Measurements from ENCODE around the gene TUBA3E. TPM values are rescaled to one million over a fixed set of nuclear protein-coding genes. Genes with fewer than 3 reads are reported as not detected.
"Not testable (repeated sequence)": the region's sequence is repeated elsewhere in the genome, so short reads cannot be mapped to it uniquely, and the experiment has no call there.

Gene TUBA3E
- total RNA-seq, 1 donor from 2014 or later = 60.2 TPM

DNA sequence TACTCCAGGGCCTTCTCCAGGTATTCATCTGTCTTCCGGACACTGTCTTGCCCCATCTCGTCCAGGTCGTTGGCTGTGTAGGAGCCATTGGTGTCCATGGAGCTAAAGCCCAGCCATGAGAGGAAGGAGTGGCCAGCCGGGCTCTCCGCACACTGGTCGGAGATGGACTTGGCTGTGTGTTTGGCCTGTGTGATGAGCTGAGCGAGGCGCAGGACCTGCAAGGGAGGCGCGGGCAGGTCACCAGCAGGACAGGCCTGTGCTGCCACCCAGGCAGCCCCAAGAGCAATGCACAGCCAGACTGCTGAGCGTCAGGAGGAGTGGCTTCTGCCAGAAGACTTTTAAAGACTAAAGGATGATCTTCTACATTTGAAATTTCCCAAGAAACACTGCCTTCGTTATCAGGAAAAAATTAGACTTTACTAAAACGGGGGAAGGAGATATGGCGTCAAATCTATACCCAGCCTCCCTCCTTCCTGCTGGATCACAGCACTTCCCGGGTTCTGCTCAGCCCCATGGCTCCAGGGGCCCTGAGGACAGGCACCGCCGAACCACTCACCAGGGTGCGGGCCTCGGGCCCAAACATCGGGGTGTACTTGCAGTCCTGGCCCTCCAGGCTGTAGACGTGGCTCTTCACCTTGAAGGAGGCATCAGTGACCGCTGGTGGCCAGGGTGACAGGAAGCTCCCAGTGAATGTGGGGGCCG, 44.4 kb downstream of the TUBA3E start:
- intact Hi-C loops (cut with micrococcal nuclease); DNase-seq; ATAC-seq: not testable (repeated sequence)

DNA sequence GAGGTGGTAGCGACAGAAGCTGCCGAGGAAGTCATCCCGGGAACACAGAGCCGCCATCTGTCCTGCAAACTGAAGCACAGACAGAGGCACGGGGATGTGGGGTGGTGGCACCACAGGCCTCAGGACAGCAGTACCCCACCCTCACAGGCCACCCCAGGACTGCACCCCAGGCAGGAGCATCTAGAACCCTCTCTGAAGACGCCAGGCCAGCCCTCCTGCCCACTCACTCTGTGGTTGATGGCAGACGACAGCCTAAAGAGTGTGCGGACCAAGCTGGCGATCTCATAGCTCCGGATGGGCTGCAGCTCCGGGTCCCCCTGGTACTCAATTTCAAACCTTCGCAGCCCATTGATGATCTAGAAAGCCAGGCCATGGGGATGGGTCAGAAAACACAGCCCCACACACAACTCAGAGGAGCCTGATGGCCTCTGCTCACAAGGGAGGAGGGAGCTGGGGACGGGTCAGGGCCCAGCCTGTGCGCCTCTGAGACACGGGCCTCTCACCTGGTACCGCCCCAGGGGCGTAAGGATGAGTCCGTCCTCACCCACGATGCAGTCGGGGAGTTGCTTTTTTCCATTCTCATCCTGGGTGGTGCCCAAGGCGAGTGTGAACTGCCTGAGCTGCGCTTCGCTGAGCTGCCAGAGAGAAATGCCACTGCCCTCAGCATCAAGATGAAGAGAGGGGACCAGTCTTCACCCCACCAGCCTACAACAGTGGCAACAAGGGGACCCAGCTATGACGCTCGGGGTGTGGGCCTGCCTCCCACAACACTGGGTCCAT, 45.2 kb downstream of the TUBA3E start:
- intact Hi-C loops (cut with micrococcal nuclease) = no loop called here
- DNase-seq = no peak
- no peak for ATAC-seq

DNA sequence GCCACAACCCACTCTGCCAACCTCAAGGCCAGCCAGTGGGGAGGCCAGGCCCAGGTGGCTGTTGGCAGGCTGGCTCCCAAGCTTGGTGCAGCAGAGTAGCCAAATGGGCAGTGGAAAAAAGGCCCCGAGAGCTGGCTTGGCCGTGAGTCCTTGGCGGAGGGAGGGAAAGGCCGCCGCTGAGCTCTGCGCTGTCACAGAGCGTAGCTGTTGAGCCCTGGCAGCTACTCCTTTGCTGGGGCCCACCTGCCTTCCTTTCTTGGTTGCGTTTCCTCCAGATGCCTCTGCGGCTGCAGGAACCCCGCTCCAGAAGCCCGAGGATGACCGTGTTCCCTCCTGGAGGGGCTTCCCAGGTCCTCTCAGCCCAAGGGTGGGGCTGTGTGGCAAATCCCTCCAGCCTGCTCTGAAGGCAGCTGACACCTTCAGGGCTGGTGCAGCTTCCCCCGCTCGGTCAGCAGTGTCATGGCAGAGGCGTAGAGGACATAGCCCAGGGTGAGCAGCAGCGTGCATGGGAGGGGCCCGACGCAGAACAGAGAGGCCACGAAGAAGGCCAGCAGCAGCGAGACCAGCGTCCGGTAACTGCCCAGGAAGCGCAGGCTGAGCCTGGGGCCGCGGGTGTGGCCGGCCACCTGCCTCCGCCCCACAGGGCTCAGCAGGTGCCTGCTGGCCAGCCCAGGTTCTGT, 46.0 kb downstream of the TUBA3E start:
- intact Hi-C loops (cut with micrococcal nuclease); DNase-seq; ATAC-seq: not testable (repeated sequence)

DNA sequence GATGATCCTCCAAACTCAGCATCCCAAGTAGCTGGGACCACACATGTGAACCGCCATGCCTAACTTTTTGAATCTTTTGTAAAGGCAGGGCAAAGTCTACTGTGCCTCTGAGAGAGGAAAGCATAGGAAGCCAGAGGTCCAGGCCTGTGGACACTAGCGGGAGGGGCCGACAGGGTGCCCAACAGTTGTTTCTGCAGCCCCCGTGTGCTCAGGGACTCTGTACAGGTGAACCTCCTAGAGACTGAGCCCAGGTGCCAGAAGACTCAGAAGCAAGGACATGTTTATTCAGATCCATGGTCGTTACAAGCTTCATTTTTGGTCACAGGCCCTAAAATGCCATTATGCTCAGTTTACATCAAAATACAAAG, 47.1 kb downstream of the TUBA3E start:
- intact Hi-C loops (cut with micrococcal nuclease); ATAC-seq; DNase-seq: not testable (repeated sequence)

- intact Hi-C loops (cut with micrococcal nuclease) = no loop called here
- DNase-seq = no peak
- no peak for ATAC-seq
Measured at GRCh38 chr2:130150181-130151144, 47.8 kb downstream of the TUBA3E start.

- DNase-seq; ATAC-seq; intact Hi-C loops (cut with micrococcal nuclease): not testable (repeated sequence)
Measured at GRCh38 chr2:130148515-130148914, 49.7 kb downstream of the TUBA3E start.

- intact Hi-C loops (cut with micrococcal nuclease) = not testable (repeated sequence)
- DNase-seq (peak; percentile 73), ATAC-seq (peak; percentile 89)
Measured at GRCh38 chr2:130145006-130145414, 53.2 kb downstream of the TUBA3E start, which contains the start of gene CCDC74B. CCDC74B (minus strand) TSS chr2:130145112; CDS start chr2:130144996, 116 bp downstream.

- ATAC-seq; intact Hi-C loops (cut with micrococcal nuclease); DNase-seq: not testable (repeated sequence)
Measured at GRCh38 chr2:130143266-130144039, 54.8 kb downstream of the TUBA3E start.

GRCh38 chr2:130142396-130143265, 55.6 kb downstream of the TUBA3E start:
- intact Hi-C loops (cut with micrococcal nuclease); DNase-seq; ATAC-seq: not testable (repeated sequence)

Other genes with a start within 250 kb of the TUBA3E start
- gene RAB6C, start 218.8 kb downstream of the TUBA3E start, total RNA-seq = 0.25 TPM
- gene POTEF, start 69.2 kb downstream of the TUBA3E start, total RNA-seq = not detected
- gene CCDC74B, start 53.3 kb downstream of the TUBA3E start, total RNA-seq = 0.64 TPM
- 31.6 TPM for gene SMPD4, start 16.8 kb downstream of the TUBA3E start, total RNA-seq
- gene MZT2B, start 16.2 kb downstream of the TUBA3E start, total RNA-seq = 510 TPM
- 59.8 TPM for gene IMP4, start 144.5 kb upstream of the TUBA3E start, total RNA-seq
- gene PTPN18, start 157.6 kb upstream of the TUBA3E start, total RNA-seq = 12.5 TPM